ENCODE measurements around the gene UBQLN2. TPM values are rescaled to one million over a fixed set of nuclear protein-coding genes. Genes with fewer than 3 reads are reported as not detected.

UBQLN2 gene
- total and polyA plus RNA-seq, 2 of the 8 experiments (the other 6 are each of a cell fraction or from before 2014, with no cell fraction given), result 21.0 to 35.3 TPM

DNA sequence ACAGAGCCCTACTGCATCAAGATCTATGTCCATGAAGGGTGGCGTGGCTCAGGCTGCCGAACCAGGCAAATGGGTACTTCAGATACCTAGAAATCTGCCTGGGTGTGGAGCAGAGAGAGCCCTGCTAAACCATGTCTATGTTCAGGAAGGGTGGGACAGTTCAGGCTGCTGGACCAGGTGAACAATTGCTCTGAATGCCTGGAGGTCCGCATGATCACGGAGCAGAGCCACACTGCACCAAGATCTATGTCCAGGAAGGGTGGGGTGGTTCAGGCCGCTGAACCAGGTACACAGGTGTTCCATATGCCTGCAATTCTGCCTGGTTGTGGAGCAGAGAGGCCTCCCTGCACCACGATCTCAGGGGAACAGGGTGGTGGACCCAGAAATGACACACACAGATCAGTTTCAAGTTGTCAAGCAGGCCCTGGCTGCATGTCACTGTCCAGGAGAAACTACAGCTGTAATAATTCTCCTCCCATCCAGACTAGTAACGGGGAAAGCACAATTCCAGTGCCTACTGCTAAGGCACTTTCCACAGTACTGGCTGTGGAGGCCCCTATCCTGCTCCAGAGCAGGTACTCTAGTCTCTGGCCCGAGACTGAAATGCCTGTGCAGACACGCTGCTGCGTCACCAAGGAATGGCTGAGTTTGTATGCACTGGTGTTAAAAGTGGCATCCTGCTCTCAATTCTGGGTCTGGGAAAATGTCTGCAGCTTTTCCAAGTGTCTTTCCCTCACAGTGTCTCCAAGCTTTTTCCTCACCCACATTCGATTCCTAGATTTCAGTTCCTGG is 25.2 kb downstream of the UBQLN2 start:
- no peak overlapping the region for H4K5ac ChIP-seq (ENCODE audit: insufficient read length, low read depth, low read length)
- no peaks in the 10 kb centered on the region for H3K79me1 ChIP-seq (ENCODE audit: low read depth, low read length)
- H3K4me2 ChIP-seq (ENCODE audit: insufficient read depth in 1 of 2, low read depth in 2 of 2, low read length in 2 of 2), result no peak overlapping the region
- no peak overlapping the region for H2BK20ac ChIP-seq (ENCODE audit: low read length)
- WGBS, 2 experiments (ENCODE audit: extremely low coverage in 1 of 2, insufficient coverage in 1 of 2, insufficient read length in 1 of 2, insufficient replicate concordance in 2 of 2, low coverage in 1 of 2, low lambda C conversion rate in 2 of 2, missing lambda C conversion rate in 1 of 2), result 92% methylated on average over 10 of the region's 11 CpGs; no CpG with 5 or more reads in 1 of the 2 experiments
- DNase-seq (ENCODE audit: low read depth in 1 of 2, low spot score in 2 of 2) (no peak), FAIRE-seq (no peak)
- no peaks in the 10 kb centered on the region for H3K4me1 ChIP-seq (replicated peaks in 1 of 4; ENCODE audit: control insufficient read depth in 3 of 4, insufficient read depth in 4 of 4, low read length in 3 of 4)
- no peak overlapping the region for H2AK5ac ChIP-seq (ENCODE audit: low read depth, low read length)
- no peak overlapping the region for H3K4ac ChIP-seq (replicated peaks; ENCODE audit: insufficient read length, low read depth, low read length)
- no peaks in the 10 kb centered on the region for H3K79me2 ChIP-seq (ENCODE audit: control insufficient read depth in 1 of 2, insufficient read depth in 2 of 2, low read length in 2 of 2)
- H3K27me3 ChIP-seq (replicated peaks in 1 of 4; ENCODE audit: control insufficient read depth in 3 of 4, extremely low read depth in 1 of 4, insufficient read depth in 3 of 4, low read length in 3 of 4), result no peaks in the 10 kb centered on the region
- H3K23me2 ChIP-seq (ENCODE audit: low read depth, low read length), result no peaks in the 10 kb centered on the region
- no peak overlapping the region for H2BK5ac ChIP-seq (ENCODE audit: low read depth, low read length)
- no peak overlapping the region for H4K91ac ChIP-seq (replicated peaks; ENCODE audit: insufficient read length, low read length)
- H3K4me3 ChIP-seq (ENCODE audit: extremely low read depth in 1 of 4, insufficient read depth in 2 of 4, low read depth in 3 of 4, low read length in 4 of 4), result no peak overlapping the region
- ChIA-PET CTCF (ENCODE audit: partially characterized antibody) (no interaction called here), POLR2A (ENCODE audit: partially characterized antibody) (no interaction called here)
- H2BK12ac ChIP-seq (ENCODE audit: low read depth, low read length), result no peak overlapping the region
- no peak overlapping the region for H2BK15ac ChIP-seq (ENCODE audit: low read length)
- no peak overlapping the region for H3K18ac ChIP-seq (ENCODE audit: extremely low read depth, low read length)
- no peak overlapping the region for H3K23ac ChIP-seq (ENCODE audit: insufficient read length)
- H3K14ac ChIP-seq (ENCODE audit: insufficient read length), result no peak overlapping the region
- no peak overlapping the region for H2AFZ ChIP-seq (ENCODE audit: low read length)
- H4K8ac ChIP-seq (ENCODE audit: extremely low read depth, insufficient read depth, low read length), result no peak overlapping the region
- H3K56ac ChIP-seq (replicated peaks; ENCODE audit: insufficient read length, low read depth, low read length), result no peak overlapping the region
- no peak overlapping the region for H3K9ac ChIP-seq (replicated peaks in 1 of 4; ENCODE audit: extremely low read depth in 1 of 4, low read depth in 3 of 4, low read length in 3 of 4)
- H3K36me3 ChIP-seq (ENCODE audit: control insufficient read depth in 2 of 4, insufficient read depth in 4 of 4, low read length in 3 of 4), result peaks cover 0 to 3% (median 0%) of the 10 kb centered on the region in 4 experiments; a peak in 1 of 8 replicates
- H4K20me1 ChIP-seq (replicated peaks in 1 of 2; ENCODE audit: control insufficient read depth in 1 of 2, insufficient read depth in 2 of 2, low read length in 2 of 2), result no peaks in the 10 kb centered on the region
- H3K27ac ChIP-seq (ENCODE audit: low read depth, low read length), result no peak overlapping the region
- peaks cover 2 to 12% of the 10 kb centered on the region in 2 experiments; a peak in 3 of 4 replicates for H3K9me3 ChIP-seq (ENCODE audit: insufficient read depth in 2 of 2, low read depth in 1 of 2, low read length in 1 of 2)
- H2BK120ac ChIP-seq (replicated peaks; ENCODE audit: low read depth, low read length), result no peak overlapping the region
- no peak for TF ChIP-seq RNF2 (IDR thresholded peaks at IDR 0.05; ENCODE audit: borderline replicate concordance, low read depth, low read length, missing control alignments, poor library complexity, severe bottlenecking)
- TF ChIP-seq RXRA (IDR thresholded peaks at IDR 0.05; ENCODE audit: insufficient read depth, low read depth, low read length), result no peak
- no peak for TF ChIP-seq CTBP2 (IDR thresholded peaks at IDR 0.05; ENCODE audit: borderline replicate concordance, insufficient read depth, insufficient read length, low read length)
- TF ChIP-seq EP300 (IDR thresholded peaks at IDR 0.05; ENCODE audit: borderline replicate concordance in 1 of 2, low read depth in 2 of 2, low read length in 2 of 2), result no peak
- TF ChIP-seq SIRT6 (IDR thresholded peaks at IDR 0.05; ENCODE audit: low read length), result no peak
- no peak for TF ChIP-seq KDM4A (IDR thresholded peaks at IDR 0.05; ENCODE audit: low read depth, low read length, severe bottlenecking)
- no peak for TF ChIP-seq POLR2AphosphoS5 (IDR thresholded peaks at IDR 0.05; ENCODE audit: low read depth, low read length)
- no peak for TF ChIP-seq YY1 (IDR thresholded peaks at IDR 0.05; ENCODE audit: low read depth, low read length)
- no peak for TF ChIP-seq MAFK (IDR thresholded peaks at IDR 0.05; ENCODE audit: low read depth, low read length)
- TF ChIP-seq, protein P1, sequence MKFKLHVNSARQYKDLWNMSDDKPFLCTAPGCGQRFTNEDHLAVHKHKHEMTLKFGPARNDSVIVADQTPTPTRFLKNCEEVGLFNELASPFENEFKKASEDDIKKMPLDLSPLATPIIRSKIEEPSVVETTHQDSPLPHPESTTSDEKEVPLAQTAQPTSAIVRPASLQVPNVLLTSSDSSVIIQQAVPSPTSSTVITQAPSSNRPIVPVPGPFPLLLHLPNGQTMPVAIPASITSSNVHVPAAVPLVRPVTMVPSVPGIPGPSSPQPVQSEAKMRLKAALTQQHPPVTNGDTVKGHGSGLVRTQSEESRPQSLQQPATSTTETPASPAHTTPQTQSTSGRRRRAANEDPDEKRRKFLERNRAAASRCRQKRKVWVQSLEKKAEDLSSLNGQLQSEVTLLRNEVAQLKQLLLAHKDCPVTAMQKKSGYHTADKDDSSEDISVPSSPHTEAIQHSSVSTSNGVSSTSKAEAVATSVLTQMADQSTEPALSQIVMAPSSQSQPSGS (IDR thresholded peaks at IDR 0.05; ENCODE audit: low read length), result no peak

All from H1 (cell line).